GM18505 (cell line): ENCODE data around the gene RAPGEF4.

Source experiments
- ATAC-seq: cut with Tn5 transposase; IDR thresholded peaks from one replicate; pipeline ENCODE4 v1.9.1; 2021; ENCODE audit not compliant: unreplicated experiment
- POLR2A ChIP-seq: IDR thresholded peaks from 4 replicates; pipeline ENCODE4 v1.6.1; 2011; ENCODE audit warnings: borderline replicate concordance; ENCODE audit not compliant: insufficient read depth, insufficient read length; ENCODE audit errors: extremely low read depth

Gene RAPGEF4

GRCh38 chr2:173008786-173009185 lies 273.1 kb downstream of the RAPGEF4 start:
- TF ChIP-seq POLR2A: no peak
- no peak for ATAC-seq

GRCh38 chr2:173010233-173010632 lies 274.6 kb downstream of the RAPGEF4 start:
- no peak for TF ChIP-seq POLR2A

GRCh38 chr2:173016451-173016850 lies 280.8 kb downstream of the RAPGEF4 start:
- ATAC-seq: no peak

More at GRCh38 chr2:173010233-173010632, 274.6 kb downstream of the RAPGEF4 start:
- no peak for ATAC-seq

GRCh38 chr2:173017646-173018420 lies 282.2 kb downstream of the RAPGEF4 start:
- no peak for ATAC-seq
- no peak for TF ChIP-seq POLR2A

More at GRCh38 chr2:173016451-173016850, 280.8 kb downstream of the RAPGEF4 start:
- no peak for TF ChIP-seq POLR2A

- TF ChIP-seq POLR2A: no peak
- no peak for ATAC-seq
These were observed 284.1 kb downstream of the RAPGEF4 start for GRCh38 chr2:173019755-173020154.

- ATAC-seq: no peak
- no peak for TF ChIP-seq POLR2A
These were observed 286.3 kb downstream of the RAPGEF4 start for GRCh38 chr2:173021939-173022371.

GRCh38 chr2:173023718-173024117 lies 288.1 kb downstream of the RAPGEF4 start:
- no peak for ATAC-seq
- TF ChIP-seq POLR2A: no peak

- TF ChIP-seq POLR2A: no peak
- no peak for ATAC-seq
These were observed 290.8 kb downstream of the RAPGEF4 start for GRCh38 chr2:173026479-173026878.

GRCh38 chr2:173027181-173028128 lies 291.8 kb downstream of the RAPGEF4 start:
- no peak for ATAC-seq

GRCh38 chr2:173028141-173028540 lies 292.5 kb downstream of the RAPGEF4 start:
- TF ChIP-seq POLR2A: no peak
- ATAC-seq: no peak

More at GRCh38 chr2:173027181-173028128, 291.8 kb downstream of the RAPGEF4 start:
- no peak for TF ChIP-seq POLR2A

- TF ChIP-seq POLR2A: no peak
- no peak for ATAC-seq
These were observed 293.0 kb downstream of the RAPGEF4 start for GRCh38 chr2:173028671-173029070.

- TF ChIP-seq POLR2A: no peak
- no peak for ATAC-seq
These were observed 295.2 kb downstream of the RAPGEF4 start for GRCh38 chr2:173030561-173031490.
